A673 (cell line): Measurements from ENCODE around the gene MVK. TPM values are rescaled to one million over a fixed set of nuclear protein-coding genes. Genes with fewer than 3 reads are reported as not detected.

ENCODE experiments used
- BruUV-seq: library from RNA; stranded (reverse); fragments of 400-500 nt; replicated peaks from 2 replicates; lab custom pipeline; 2021; lab: Mats Ljungman, UMichigan
- CTCF ChIA-PET: fragments of 300-600 bp; sonication (Branson Sonifier 250); formaldehyde crosslinking; loops from one replicate; lab custom pipeline; 2022; ENCODE audit warnings: antibody characterized with exemption; lab: Charles Lee
- POLR2A ChIA-PET: fragments of 300-600 bp; sonication (Branson Sonifier 250); formaldehyde crosslinking; loops from one replicate; lab custom pipeline; 2022; ENCODE audit warnings: antibody characterized with exemption; ENCODE audit not compliant: low non-redundant PET; lab: Charles Lee
- DNase-seq: peaks from one replicate; pipeline ENCODE4 v3.0.0-alpha.2; 2015; ENCODE audit warnings: low spot score
- H3K27ac ChIP-seq: fragments of 200-600 bp; sonication (generic); 2 replicates; pipeline ENCODE4 v1.5.1; 2016; ENCODE audit warnings: mixed run types, low read depth, mild to moderate bottlenecking, mixed read lengths, antibody characterized with exemption, low read length; ENCODE audit not compliant: poor library complexity, severe bottlenecking
- H3K27me3 ChIP-seq: fragments of 200-600 bp; sonication (generic); replicated peaks from 2 replicates; pipeline ENCODE4 v1.6.1; 2017; ENCODE audit warnings: mixed run types, low read depth, mild to moderate bottlenecking, mixed read lengths, antibody characterized with exemption, low read length; ENCODE audit not compliant: insufficient read depth, poor library complexity
- H3K36me3 ChIP-seq: fragments of 200-600 bp; sonication (generic); 2 replicates; pipeline ENCODE4 v1.6.1; 2016; ENCODE audit warnings: mixed run types, mild to moderate bottlenecking, mixed read lengths, antibody characterized with exemption, low read length; ENCODE audit not compliant: insufficient read depth, poor library complexity, severe bottlenecking
- H3K4me1 ChIP-seq: fragments of 200-600 bp; sonication (generic); 2 replicates; pipeline ENCODE4 v1.6.1; 2017; ENCODE audit warnings: mixed run types, mild to moderate bottlenecking, mixed read lengths, antibody characterized with exemption, low read length; ENCODE audit not compliant: insufficient read depth, poor library complexity, severe bottlenecking
- H3K4me3 ChIP-seq: fragments of 200-600 bp; sonication (generic); 2 replicates; pipeline ENCODE4 v1.5.1; 2016; ENCODE audit warnings: low read depth, mixed run types, mild to moderate bottlenecking, mixed read lengths, low read length; ENCODE audit not compliant: poor library complexity, severe bottlenecking
- H3K9me3 ChIP-seq: fragments of 200-600 bp; sonication (generic); 2 replicates; pipeline ENCODE4 v1.6.1; 2016; ENCODE audit warnings: mixed run types, low read depth, mild to moderate bottlenecking, mixed read lengths, antibody characterized with exemption, low read length; ENCODE audit not compliant: poor library complexity, severe bottlenecking
- CTCF ChIP-seq: fragments of 300-800, 200-600 bp; sonication (generic); conservative IDR thresholded peaks from 2 replicates; pipeline ENCODE4 v1.5.1; 2017; ENCODE audit warnings: low read depth, mild to moderate bottlenecking, antibody characterized with exemption, low read length, moderate library complexity, mixed read lengths
- EZH2 ChIP-seq: fragments of 200-600 bp; sonication (generic); IDR thresholded peaks from 2 replicates; pipeline ENCODE4 v1.6.1; 2017; ENCODE audit warnings: borderline replicate concordance, low read depth, mild to moderate bottlenecking, mixed read lengths, antibody characterized with exemption, low read length; ENCODE audit not compliant: poor library complexity, severe bottlenecking
- intact Hi-C: fragments of 100-400 bp; cut with micrococcal nuclease; formaldehyde crosslinking; loops from one replicate; pipeline ENCODE4 v1.10.0; 2022; ENCODE audit not compliant: unreplicated experiment
- total RNA-seq: library from RNA; stranded (reverse); gene quantifications from 2 replicates; pipeline ENCODE4 v1.2.3, GENCODE V29; 2021

The MVK gene
- total RNA-seq, 1 experiment from 2014 or later: 56.0 TPM

- intact Hi-C loops: no loop called here
- Histone ChIP-seq H3K9me3 (no peaks in the 10 kb centered on the region), H3K4me1 (no peaks in the 10 kb centered on the region), H3K36me3 (no peaks in the 10 kb centered on the region), H3K27ac (no peak overlapping the region), H3K27me3 (no peaks in the 10 kb centered on the region), H3K4me3 (no peak overlapping the region)
- no peak for DNase-seq
- ChIA-PET CTCF (no interaction called here), POLR2A (no interaction called here)
- TF ChIP-seq EZH2 (no peak), CTCF (no peak)
- no TSS peak for BruUV-seq
Measured at GRCh38 chr12:109532721-109533486, 40.7 kb upstream of the MVK start.

DNA sequence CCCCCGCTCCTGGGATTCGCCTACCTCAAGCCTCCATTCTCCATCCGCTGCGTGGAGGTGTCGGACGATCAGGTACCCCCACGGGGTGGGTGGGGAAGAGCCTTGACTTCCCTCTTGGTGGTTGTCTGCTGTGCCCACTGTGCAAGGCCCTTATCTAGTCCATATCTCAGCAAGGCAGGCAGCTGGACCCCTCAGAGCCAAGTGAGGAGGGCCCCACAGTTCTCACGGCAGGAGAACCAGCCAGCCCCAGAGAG is 40.2 kb upstream of the MVK start:
- POLR2A ChIA-PET: no interaction called here
- Histone ChIP-seq H3K4me3 (no peak overlapping the region), H3K36me3 (no peaks in the 10 kb centered on the region), H3K4me1 (no peaks in the 10 kb centered on the region), H3K9me3 (no peaks in the 10 kb centered on the region), H3K27me3 (no peaks in the 10 kb centered on the region), H3K27ac (no peak overlapping the region)
- intact Hi-C loops: no loop called here
- CTCF ChIA-PET: no interaction called here
- TF ChIP-seq EZH2: no peak
- no peak for TF ChIP-seq CTCF
- BruUV-seq: no TSS peak
- no peak for DNase-seq

DNA sequence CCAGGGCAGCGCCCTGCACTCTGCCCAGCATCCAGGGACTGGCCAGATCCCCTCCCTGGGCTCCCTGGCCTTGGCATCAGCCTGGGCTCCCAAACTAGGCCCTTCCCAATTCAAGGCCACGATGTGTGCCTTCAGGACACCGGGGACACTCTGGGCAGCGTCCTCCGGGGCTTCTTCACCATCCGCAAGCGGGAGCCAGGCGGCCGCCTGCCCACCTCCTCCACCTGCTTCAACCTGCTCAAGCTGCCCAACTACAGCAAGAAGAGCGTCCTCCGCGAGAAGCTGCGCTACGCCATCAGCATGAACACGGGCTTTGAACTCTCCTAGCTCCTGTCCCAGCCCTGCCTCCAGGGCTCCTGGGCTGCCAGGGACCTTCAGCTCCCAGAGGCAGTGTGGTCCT is 39.1 kb upstream of the MVK start:
- POLR2A ChIA-PET: no interaction called here
- DNase-seq: no peak
- Histone ChIP-seq H3K27ac (no peak overlapping the region), H3K9me3 (no peaks in the 10 kb centered on the region), H3K36me3 (no peaks in the 10 kb centered on the region), H3K4me1 (no peaks in the 10 kb centered on the region), H3K4me3 (no peak overlapping the region), H3K27me3 (no peaks in the 10 kb centered on the region)
- no TSS peak for BruUV-seq
- TF ChIP-seq CTCF (no peak), EZH2 (no peak)
- intact Hi-C loops: no loop called here
- CTCF ChIA-PET: no interaction called here
